Smooth muscle cell (in vitro differentiated cells): ENCODE results near the gene OGN. TPM values are rescaled to one million over a fixed set of nuclear protein-coding genes. Genes with fewer than 3 reads are reported as not detected.

Source experiments
- DNase-seq: peaks from one replicate; lab custom pipeline; 2025; ENCODE audit not compliant: unreplicated experiment; lab: John Stamatoyannopoulos, UW
- H2AFZ ChIP-seq: fragments of 200-600 bp; sonication (generic); 2 replicates; pipeline ENCODE4 v1.6.0; 2016; ENCODE audit warnings: antibody characterized with exemption, low read depth, mild to moderate bottlenecking
- H3F3A ChIP-seq: fragments of 200-600 bp; sonication (generic); 2 replicates; pipeline ENCODE4 v1.6.0; 2017; ENCODE audit warnings: antibody characterized with exemption, low read depth
- H3K27ac ChIP-seq: fragments of 200-600 bp; sonication (generic); 2 replicates; pipeline ENCODE4 v1.5.1; 2016; ENCODE audit warnings: low read depth, mild to moderate bottlenecking
- H3K27me3 ChIP-seq: fragments of 200-600 bp; sonication (generic); 2 replicates; pipeline ENCODE4 v1.6.1; 2016; ENCODE audit warnings: low read depth, mild to moderate bottlenecking
- H3K36me3 ChIP-seq: fragments of 200-600 bp; sonication (generic); 2 replicates; pipeline ENCODE4 v1.5.1; 2016; ENCODE audit warnings: low read depth
- H3K4me1 ChIP-seq: fragments of 200-600 bp; sonication (generic); 2 replicates; pipeline ENCODE4 v1.5.1; 2016; ENCODE audit warnings: low read depth
- H3K4me2 ChIP-seq: fragments of 200-600 bp; sonication (generic); 2 replicates; pipeline ENCODE4 v1.6.0; 2016; ENCODE audit warnings: mild to moderate bottlenecking
- H3K4me3 ChIP-seq: fragments of 200-600 bp; sonication (generic); 2 replicates; pipeline ENCODE4 v1.5.1; 2016; ENCODE audit warnings: mild to moderate bottlenecking
- H3K79me2 ChIP-seq: fragments of 200-600 bp; sonication (generic); 2 replicates; pipeline ENCODE4 v1.6.0; 2016; ENCODE audit warnings: low read depth, mild to moderate bottlenecking
- H3K9ac ChIP-seq: fragments of 200-600 bp; sonication (generic); 2 replicates; pipeline ENCODE4 v1.6.0; 2016; ENCODE audit warnings: low read depth
- H3K9me3 ChIP-seq: fragments of 200-600 bp; sonication (generic); replicated peaks from 2 replicates; pipeline ENCODE4 v1.5.1; 2016; ENCODE audit warnings: low read depth
- H4K20me1 ChIP-seq: fragments of 200-600 bp; sonication (generic); 2 replicates; pipeline ENCODE4 v1.6.0; 2016; ENCODE audit warnings: low read depth
- WGBS: methylation state at CpG from one replicate; pipeline ENCODE4 v1.1.7; 2016; ENCODE audit warnings: low lambda C conversion rate; 5-methylcytosine and 5-hydroxymethylcytosine counted together
- polyA plus RNA-seq: library from polyadenylated mRNA; unstranded; fragments of >200 nt; fragmentation: Nextera tagmentation; extraction: Ambion mirVana; gene quantifications from 2 replicates; pipeline ENCODE4 v1.2.1, GENCODE V29; 2016
- total RNA-seq: library from RNA; depleted of rRNA; stranded (reverse); fragments of >200 nt; gene quantifications from 2 replicates; pipeline ENCODE4 v1.2.3, GENCODE V29; 2014
- TF ChIP-seq, protein P1 (sequence below): fragments of 200-600 bp; sonication (generic); IDR thresholded peaks from 2 replicates; pipeline ENCODE4 v1.5.1; 2017; ENCODE audit warnings: borderline replicate concordance, mild to moderate bottlenecking, antibody characterized with exemption; ENCODE audit not compliant: insufficient read depth, poor library complexity, severe bottlenecking

Gene OGN
- total and polyA plus RNA-seq, 2 experiments from 2014 or later = 27.4 to 27.8 TPM

DNA sequence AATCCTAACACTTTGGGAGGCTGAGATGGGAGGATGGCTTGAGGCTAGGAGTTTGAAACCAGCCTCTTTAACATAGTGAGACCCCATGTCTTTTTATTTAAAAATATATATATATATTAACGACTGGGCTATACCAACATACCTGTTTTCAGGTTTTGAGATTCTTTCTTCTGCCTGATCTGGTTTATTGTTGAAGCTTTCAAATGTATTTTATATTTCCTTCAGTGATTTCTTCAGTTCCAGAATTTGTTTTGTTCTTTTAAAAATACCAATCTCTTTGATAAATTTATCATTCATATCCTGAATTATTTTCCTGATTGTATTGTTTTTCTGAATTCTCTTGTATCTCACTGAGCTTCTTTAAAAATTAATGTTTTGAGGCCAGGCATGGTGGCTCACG is 31.2 kb downstream of the OGN start:
- Histone ChIP-seq H3K27ac (no peak overlapping the region), H3K4me2 (no peak overlapping the region), H3K79me2 (peaks cover 3% of the 10 kb centered on the region), H3K4me1 (peaks cover 6% of the 10 kb centered on the region), H3K27me3 (no peaks in the 10 kb centered on the region), H4K20me1 (no peaks in the 10 kb centered on the region), H3F3A (no peaks in the 10 kb centered on the region), H3K36me3 (peaks cover 11% of the 10 kb centered on the region), H3K9ac (no peak overlapping the region), H3K9me3 (no peaks in the 10 kb centered on the region), H3K4me3 (no peak overlapping the region), H2AFZ (no peak overlapping the region)
- no peak for DNase-seq
- TF ChIP-seq, protein P1, sequence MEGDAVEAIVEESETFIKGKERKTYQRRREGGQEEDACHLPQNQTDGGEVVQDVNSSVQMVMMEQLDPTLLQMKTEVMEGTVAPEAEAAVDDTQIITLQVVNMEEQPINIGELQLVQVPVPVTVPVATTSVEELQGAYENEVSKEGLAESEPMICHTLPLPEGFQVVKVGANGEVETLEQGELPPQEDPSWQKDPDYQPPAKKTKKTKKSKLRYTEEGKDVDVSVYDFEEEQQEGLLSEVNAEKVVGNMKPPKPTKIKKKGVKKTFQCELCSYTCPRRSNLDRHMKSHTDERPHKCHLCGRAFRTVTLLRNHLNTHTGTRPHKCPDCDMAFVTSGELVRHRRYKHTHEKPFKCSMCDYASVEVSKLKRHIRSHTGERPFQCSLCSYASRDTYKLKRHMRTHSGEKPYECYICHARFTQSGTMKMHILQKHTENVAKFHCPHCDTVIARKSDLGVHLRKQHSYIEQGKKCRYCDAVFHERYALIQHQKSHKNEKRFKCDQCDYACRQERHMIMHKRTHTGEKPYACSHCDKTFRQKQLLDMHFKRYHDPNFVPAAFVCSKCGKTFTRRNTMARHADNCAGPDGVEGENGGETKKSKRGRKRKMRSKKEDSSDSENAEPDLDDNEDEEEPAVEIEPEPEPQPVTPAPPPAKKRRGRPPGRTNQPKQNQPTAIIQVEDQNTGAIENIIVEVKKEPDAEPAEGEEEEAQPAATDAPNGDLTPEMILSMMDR = no peak
- WGBS = 100% methylated on average over 2 of the region's 2 CpGs

DNA sequence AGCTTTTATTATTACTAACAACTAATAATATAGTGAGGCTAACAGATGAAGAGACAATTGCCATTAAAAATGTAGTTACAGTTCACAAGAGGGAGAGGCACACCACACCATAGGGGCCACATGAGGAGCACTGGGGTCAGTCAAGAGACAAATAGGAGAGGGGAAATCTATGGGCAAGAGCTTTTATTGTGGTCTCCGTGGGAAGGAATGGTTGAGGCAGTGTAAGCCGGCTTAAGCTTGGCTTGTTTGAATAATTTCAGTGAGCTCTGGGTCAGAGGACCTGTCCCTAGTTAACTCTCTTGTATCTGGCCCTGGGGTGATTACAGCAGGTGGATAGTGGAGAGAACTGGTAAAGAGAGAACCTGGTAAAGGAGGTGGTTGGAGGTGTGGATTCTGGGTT is 35.3 kb downstream of the OGN start:
- Histone ChIP-seq H3K27me3 (no peaks in the 10 kb centered on the region), H3K9ac (no peak overlapping the region), H3K4me2 (no peak overlapping the region), H3F3A (no peaks in the 10 kb centered on the region), H3K36me3 (peaks cover 7% of the 10 kb centered on the region), H3K9me3 (no peaks in the 10 kb centered on the region), H4K20me1 (no peaks in the 10 kb centered on the region), H3K27ac (no peak overlapping the region), H3K4me1 (peaks cover 6% of the 10 kb centered on the region), H2AFZ (no peak overlapping the region), H3K79me2 (peaks cover 3% of the 10 kb centered on the region), H3K4me3 (no peak overlapping the region)
- no peak for DNase-seq
- WGBS = 30% methylated on average over 2 of the region's 2 CpGs
- TF ChIP-seq, protein P1 = no peak

DNA sequence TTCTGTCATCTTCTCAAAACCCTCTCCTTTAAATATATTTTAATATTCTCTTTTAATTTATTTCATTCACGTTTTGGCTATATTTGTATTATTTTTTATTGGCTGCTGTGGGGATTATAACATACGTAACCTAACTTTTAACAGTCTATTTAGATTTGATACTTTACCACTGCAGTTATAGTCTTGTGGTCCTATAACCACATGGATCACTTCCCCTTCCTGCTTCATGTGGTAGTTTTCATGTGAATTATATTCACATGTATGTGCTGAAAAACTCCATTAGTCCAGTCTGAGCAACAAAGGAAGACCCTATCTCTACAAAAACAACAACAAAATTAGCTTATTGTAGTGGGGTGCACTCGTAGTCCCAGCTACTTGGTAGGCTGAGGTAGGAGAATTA is 44.3 kb downstream of the OGN start:
- no peak for DNase-seq
- WGBS = 76% methylated on average over 3 of the region's 3 CpGs
- H3K4me1 ChIP-seq = no peaks in the 10 kb centered on the region
- TF ChIP-seq, protein P1 = no peak
- peaks cover 10% of the 10 kb centered on the region for H3K9me3 ChIP-seq
- H3K4me3 ChIP-seq = no peak overlapping the region
- no peak overlapping the region for H3K4me2 ChIP-seq
- no peaks in the 10 kb centered on the region for H3K36me3 ChIP-seq
- no peak overlapping the region for H2AFZ ChIP-seq
- H3K79me2 ChIP-seq = no peaks in the 10 kb centered on the region
- H3K27ac ChIP-seq = peak overlapping the region; percentile 37
- H4K20me1 ChIP-seq = no peaks in the 10 kb centered on the region
- H3F3A ChIP-seq = no peaks in the 10 kb centered on the region
- no peak overlapping the region for H3K9ac ChIP-seq
- no peaks in the 10 kb centered on the region for H3K27me3 ChIP-seq

DNA sequence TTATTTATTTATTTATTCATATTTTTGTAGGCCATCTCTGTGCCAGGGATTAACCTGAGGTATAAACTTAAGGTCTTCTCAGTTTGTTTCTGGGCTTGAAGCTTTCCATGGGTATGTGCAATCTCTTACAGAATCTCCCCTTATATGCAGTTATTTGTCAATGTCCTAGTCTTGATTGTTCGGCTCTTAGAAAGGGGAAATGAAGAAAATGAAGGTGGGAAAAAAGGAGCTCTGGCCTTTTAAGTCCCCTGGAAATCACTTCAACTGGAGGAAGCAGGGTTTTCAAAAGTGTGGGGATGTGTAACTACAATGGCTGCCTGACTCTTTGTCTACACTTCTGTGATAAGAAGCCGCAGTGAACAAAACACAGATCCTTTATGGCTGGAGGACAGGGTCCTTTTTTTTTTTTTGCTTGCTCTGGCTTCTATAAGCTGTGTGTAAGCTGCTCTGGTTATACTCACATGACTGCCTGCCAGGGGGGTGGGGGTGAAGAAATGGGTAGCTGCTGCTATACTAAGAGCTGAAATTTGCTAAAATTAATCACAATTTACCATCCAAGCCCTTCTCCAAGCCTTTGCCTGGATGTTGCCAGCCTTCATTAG is 44.9 kb downstream of the OGN start:
- Histone ChIP-seq H3K36me3 (no peaks in the 10 kb centered on the region), H3K4me2 (peak overlapping the region; percentile 36), H3K9ac (no peak overlapping the region), H3K9me3 (peaks cover 10% of the 10 kb centered on the region), H2AFZ (peak overlapping the region; percentile 75), H3K4me3 (no peak overlapping the region), H3K27ac (peak overlapping the region; percentile 37), H3K79me2 (no peaks in the 10 kb centered on the region), H3F3A (no peaks in the 10 kb centered on the region), H3K27me3 (no peaks in the 10 kb centered on the region), H3K4me1 (no peaks in the 10 kb centered on the region), H4K20me1 (no peaks in the 10 kb centered on the region)
- TF ChIP-seq, protein P1 = no peak
- WGBS = 22% methylated on average over 2 of the region's 2 CpGs
- no peak for DNase-seq
